HG03139 (cell line): ENCODE data around the gene LIPA.

Source experiments
- ATAC-seq: cut with Tn5 transposase; IDR thresholded peaks from one replicate; pipeline ENCODE4 v1.9.1; 2021; ENCODE audit not compliant: unreplicated experiment

LIPA gene

GRCh38 chr10:89241486-89242344 lies 9.9 kb downstream of the LIPA start:
- no peak for ATAC-seq

- no peak for ATAC-seq
Measured at GRCh38 chr10:89241026-89241425, 10.5 kb downstream of the LIPA start.

GRCh38 chr10:89240519-89240918 lies 11.1 kb downstream of the LIPA start:
- ATAC-seq = no peak

GRCh38 chr10:89238956-89239644 lies 12.5 kb downstream of the LIPA start:
- no peak for ATAC-seq

- no peak for ATAC-seq
Measured at GRCh38 chr10:89237849-89238248, 13.7 kb downstream of the LIPA start.

GRCh38 chr10:89236226-89236797 lies 15.3 kb downstream of the LIPA start:
- ATAC-seq = no peak

GRCh38 chr10:89235073-89235798 lies 16.3 kb downstream of the LIPA start:
- ATAC-seq = no peak

- ATAC-seq = no peak
Measured at GRCh38 chr10:89233033-89233432, 18.5 kb downstream of the LIPA start.

- no peak for ATAC-seq
Measured at GRCh38 chr10:89228962-89229361, 22.6 kb downstream of the LIPA start.

- ATAC-seq = no peak
Measured at GRCh38 chr10:89228146-89228545, 23.4 kb downstream of the LIPA start.

- no peak for ATAC-seq
Measured at GRCh38 chr10:89226891-89227290, 24.7 kb downstream of the LIPA start.

- ATAC-seq = no peak
Measured at GRCh38 chr10:89224739-89225443, 26.7 kb downstream of the LIPA start.

GRCh38 chr10:89221919-89222318 lies 29.7 kb downstream of the LIPA start:
- no peak for ATAC-seq

- ATAC-seq = no peak
Measured at GRCh38 chr10:89219513-89220218, 31.9 kb downstream of the LIPA start.

GRCh38 chr10:89217057-89217990 lies 34.3 kb downstream of the LIPA start:
- no peak for ATAC-seq

GRCh38 chr10:89216056-89216455 lies 35.5 kb downstream of the LIPA start:
- ATAC-seq = no peak

GRCh38 chr10:89215511-89215910 lies 36.1 kb downstream of the LIPA start:
- no peak for ATAC-seq

GRCh38 chr10:89214566-89215165 lies 36.9 kb downstream of the LIPA start:
- ATAC-seq = no peak
